ENCODE data around the gene UQCC2. TPM values are rescaled to one million over a fixed set of nuclear protein-coding genes. Genes with fewer than 3 reads are reported as not detected.

Gene UQCC2
- total and polyA plus RNA-seq, 2 of the 8 experiments (the other 6 are each of a cell fraction or from before 2014, with no cell fraction given), result 52.1 to 104 TPM

GRCh38 chr6:33719326-33719987 is 8.0 kb upstream of the UQCC2 start (continued):
- TF ChIP-seq, protein P1, sequence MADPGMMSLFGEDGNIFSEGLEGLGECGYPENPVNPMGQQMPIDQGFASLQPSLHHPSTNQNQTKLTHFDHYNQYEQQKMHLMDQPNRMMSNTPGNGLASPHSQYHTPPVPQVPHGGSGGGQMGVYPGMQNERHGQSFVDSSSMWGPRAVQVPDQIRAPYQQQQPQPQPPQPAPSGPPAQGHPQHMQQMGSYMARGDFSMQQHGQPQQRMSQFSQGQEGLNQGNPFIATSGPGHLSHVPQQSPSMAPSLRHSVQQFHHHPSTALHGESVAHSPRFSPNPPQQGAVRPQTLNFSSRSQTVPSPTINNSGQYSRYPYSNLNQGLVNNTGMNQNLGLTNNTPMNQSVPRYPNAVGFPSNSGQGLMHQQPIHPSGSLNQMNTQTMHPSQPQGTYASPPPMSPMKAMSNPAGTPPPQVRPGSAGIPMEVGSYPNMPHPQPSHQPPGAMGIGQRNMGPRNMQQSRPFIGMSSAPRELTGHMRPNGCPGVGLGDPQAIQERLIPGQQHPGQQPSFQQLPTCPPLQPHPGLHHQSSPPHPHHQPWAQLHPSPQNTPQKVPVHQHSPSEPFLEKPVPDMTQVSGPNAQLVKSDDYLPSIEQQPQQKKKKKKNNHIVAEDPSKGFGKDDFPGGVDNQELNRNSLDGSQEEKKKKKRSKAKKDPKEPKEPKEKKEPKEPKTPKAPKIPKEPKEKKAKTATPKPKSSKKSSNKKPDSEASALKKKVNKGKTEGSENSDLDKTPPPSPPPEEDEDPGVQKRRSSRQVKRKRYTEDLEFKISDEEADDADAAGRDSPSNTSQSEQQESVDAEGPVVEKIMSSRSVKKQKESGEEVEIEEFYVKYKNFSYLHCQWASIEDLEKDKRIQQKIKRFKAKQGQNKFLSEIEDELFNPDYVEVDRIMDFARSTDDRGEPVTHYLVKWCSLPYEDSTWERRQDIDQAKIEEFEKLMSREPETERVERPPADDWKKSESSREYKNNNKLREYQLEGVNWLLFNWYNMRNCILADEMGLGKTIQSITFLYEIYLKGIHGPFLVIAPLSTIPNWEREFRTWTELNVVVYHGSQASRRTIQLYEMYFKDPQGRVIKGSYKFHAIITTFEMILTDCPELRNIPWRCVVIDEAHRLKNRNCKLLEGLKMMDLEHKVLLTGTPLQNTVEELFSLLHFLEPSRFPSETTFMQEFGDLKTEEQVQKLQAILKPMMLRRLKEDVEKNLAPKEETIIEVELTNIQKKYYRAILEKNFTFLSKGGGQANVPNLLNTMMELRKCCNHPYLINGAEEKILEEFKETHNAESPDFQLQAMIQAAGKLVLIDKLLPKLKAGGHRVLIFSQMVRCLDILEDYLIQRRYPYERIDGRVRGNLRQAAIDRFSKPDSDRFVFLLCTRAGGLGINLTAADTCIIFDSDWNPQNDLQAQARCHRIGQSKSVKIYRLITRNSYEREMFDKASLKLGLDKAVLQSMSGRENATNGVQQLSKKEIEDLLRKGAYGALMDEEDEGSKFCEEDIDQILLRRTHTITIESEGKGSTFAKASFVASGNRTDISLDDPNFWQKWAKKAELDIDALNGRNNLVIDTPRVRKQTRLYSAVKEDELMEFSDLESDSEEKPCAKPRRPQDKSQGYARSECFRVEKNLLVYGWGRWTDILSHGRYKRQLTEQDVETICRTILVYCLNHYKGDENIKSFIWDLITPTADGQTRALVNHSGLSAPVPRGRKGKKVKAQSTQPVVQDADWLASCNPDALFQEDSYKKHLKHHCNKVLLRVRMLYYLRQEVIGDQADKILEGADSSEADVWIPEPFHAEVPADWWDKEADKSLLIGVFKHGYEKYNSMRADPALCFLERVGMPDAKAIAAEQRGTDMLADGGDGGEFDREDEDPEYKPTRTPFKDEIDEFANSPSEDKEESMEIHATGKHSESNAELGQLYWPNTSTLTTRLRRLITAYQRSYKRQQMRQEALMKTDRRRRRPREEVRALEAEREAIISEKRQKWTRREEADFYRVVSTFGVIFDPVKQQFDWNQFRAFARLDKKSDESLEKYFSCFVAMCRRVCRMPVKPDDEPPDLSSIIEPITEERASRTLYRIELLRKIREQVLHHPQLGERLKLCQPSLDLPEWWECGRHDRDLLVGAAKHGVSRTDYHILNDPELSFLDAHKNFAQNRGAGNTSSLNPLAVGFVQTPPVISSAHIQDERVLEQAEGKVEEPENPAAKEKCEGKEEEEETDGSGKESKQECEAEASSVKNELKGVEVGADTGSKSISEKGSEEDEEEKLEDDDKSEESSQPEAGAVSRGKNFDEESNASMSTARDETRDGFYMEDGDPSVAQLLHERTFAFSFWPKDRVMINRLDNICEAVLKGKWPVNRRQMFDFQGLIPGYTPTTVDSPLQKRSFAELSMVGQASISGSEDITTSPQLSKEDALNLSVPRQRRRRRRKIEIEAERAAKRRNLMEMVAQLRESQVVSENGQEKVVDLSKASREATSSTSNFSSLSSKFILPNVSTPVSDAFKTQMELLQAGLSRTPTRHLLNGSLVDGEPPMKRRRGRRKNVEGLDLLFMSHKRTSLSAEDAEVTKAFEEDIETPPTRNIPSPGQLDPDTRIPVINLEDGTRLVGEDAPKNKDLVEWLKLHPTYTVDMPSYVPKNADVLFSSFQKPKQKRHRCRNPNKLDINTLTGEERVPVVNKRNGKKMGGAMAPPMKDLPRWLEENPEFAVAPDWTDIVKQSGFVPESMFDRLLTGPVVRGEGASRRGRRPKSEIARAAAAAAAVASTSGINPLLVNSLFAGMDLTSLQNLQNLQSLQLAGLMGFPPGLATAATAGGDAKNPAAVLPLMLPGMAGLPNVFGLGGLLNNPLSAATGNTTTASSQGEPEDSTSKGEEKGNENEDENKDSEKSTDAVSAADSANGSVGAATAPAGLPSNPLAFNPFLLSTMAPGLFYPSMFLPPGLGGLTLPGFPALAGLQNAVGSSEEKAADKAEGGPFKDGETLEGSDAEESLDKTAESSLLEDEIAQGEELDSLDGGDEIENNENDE (IDR thresholded peaks at IDR 0.05; ENCODE audit: insufficient replicate concordance, low read length), result no peak
